Cerebellar nuclear complex (tissue), 1 donor: Measurements from ENCODE around the gene ZBP1.

ENCODE experiments used
- DNase-seq, 2 experiments: peaks; one replicate each; lab custom pipeline; 2025; lab: John Stamatoyannopoulos, UW

The ZBP1 gene

GRCh38 chr20:57618091-57618763 lies 2.0 kb downstream of the ZBP1 start:
- DNase-seq = no peak

- no peak for DNase-seq
Observed at GRCh38 chr20:57617079-57617795, 3.0 kb downstream of the ZBP1 start.

GRCh38 chr20:57616143-57616951 lies 3.9 kb downstream of the ZBP1 start:
- no peak for DNase-seq

DNA sequence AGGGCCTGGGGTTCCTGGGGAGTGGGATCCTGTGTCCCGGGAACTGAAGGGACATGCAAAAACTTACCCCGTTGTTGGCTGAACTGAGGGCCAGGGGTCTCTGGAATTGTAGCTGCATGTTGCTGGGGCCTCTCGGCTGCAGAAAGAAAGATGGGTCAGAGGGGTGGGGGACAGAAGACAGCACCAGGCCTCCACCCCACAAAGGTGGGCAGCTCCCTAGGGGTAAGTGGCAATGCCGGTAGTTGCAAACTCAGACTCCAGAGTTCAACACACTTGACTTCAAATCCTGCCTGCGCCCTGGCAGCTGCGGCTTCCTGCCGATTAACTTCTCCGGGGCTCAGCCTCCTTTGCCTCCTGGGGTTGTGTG lies 4.8 kb downstream of the ZBP1 start:
- no peak for DNase-seq

DNA sequence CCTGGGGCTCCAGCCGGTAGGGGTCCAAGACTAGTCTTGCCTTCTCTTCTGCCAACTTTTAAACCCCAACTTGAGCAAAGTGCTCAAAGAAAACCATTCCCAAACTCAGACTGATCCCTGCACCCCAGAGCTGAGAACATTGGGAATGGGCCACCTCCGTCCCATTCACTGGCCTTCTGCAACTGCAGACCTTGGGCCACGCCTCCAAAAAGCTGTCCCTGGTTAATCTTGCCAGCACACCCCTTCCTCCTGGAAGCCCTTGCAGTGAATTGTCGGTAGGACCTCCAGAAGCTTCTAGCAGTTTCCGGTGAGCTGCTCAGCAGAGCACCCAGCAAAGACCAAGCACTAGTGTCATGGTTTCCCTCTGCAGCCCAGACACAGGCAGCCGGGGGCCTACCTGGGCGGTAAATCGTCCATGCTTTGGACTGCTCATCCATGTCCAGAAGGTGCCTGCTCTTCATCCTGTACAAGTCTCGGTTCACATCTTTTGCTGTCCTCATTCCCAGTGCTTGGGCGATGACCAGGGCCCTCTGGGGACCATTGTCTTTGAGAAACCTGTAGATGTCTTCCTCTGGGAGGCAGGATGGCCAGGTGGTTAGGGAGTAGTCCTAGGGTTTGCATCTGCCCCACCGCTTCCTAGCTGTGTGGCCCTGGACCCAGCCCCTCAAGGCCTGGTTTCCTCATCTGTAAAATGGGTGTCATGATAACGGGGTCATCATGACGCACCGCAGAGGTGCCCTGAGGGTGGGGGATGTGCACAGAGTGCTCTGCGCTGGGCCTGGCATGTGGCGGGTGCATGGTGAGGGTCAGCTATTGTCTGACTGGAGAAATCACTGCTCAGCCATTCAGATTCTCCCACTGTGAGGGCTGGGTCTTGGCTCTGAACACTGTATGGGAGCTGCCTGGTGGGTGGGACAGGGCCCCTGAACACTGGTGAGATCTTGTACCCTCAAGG lies 5.5 kb downstream of the ZBP1 start:
- DNase-seq = no peak

DNA sequence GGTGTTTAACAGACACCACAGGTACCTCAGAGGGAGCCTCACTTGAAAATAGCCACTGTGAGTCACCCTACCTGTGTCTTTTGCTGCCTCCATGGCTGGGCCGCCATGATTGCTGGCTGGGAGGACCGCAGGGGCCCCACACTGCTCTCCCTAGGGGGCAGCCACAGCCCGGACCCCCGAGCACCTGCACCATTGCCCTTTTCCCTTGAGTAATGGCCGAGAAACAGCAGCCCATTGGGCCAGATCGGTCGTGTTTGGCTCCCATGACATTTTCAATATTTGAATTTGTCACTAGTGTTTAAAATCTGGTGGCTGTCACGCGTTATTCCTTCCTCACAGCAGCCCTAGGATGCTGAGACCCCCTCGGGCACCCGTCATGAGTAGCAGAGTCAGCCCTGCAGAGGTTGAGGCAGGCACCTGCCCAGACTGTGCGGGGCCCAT lies 6.7 kb downstream of the ZBP1 start:
- no peak for DNase-seq

DNA sequence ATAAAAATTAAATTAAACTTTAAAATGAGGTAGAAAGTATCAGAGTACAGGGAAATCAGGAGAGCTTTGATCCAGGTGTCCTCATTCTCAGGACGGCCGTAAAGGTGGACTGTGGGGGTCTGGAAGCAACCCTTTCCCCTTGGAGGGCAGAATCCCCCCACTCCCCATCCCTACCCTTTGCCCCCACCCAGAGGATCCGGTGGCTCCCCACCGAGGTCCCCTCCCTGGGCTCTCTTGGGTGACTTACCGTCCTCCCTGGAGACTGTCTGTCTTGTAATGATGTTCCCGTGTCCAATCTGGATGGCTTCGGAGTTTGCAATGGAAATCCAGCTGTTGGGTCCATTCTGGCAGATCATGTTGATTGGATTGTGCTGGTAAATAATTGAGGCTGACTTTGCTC lies 7.3 kb downstream of the ZBP1 start:
- DNase-seq = no peak

DNA sequence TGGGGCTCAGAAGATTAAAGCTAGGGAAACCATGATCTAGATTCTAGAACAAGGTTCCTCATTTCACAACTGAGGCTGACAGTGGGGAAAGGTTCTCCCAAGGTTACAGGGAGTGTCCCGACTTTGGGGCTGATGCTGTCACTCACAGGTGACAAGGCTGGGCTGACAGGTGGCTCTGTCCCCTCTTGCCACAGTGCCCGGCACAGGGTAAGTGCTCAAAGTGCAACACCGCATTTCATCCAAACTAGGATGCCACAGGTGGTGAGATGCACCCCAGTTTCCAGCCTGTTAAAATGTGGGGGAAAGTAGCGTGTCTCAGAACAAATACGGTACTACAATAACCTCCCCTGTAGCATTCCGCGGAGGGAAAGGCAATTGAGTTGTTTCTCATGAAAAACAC lies 7.8 kb downstream of the ZBP1 start:
- no peak for DNase-seq

- no peak for DNase-seq
Observed at GRCh38 chr20:57611586-57612311, 8.5 kb downstream of the ZBP1 start.

DNA sequence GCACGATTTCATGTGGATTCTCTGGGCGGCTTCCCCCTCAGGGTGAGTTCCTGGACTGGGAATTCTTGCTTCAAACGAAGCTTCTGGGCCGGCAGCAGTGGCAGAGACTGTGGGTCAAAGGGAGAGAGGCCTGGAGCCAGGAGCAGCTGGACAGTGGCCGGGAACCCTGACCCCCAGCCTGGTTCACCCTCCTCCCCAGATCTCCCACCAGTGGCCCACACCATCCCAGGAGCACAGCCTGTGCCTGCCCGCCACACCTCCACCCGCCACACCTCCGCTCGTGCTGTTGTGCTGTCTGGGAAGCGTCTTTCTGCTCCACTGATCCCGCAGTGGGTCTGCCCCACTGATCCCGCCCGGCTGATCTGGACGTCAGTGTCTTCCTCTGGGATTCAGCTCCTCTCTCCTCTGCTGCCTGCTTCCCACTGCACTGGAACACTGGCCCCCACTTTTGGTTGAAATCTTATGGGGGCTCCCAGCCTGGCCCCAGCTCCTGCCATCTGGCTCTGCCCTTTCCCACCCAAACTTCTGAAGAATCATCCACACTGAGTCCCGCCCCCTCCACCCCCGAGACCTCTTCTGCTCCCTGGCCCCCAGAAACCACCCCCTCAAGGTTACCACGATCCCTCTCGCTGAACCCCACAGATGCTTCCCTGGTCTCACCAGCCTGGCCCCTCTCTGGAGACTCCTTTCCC lies 9.8 kb downstream of the ZBP1 start:
- no peak for DNase-seq

- DNase-seq = no peak
Observed at GRCh38 chr20:57609842-57610167, 10.4 kb downstream of the ZBP1 start.

- DNase-seq = no peak
Observed at GRCh38 chr20:57609086-57609841, 11.0 kb downstream of the ZBP1 start.

- no peak for DNase-seq
Observed at GRCh38 chr20:57608516-57608915, 11.7 kb downstream of the ZBP1 start.

GRCh38 chr20:57605878-57606277 lies 14.3 kb downstream of the ZBP1 start:
- no peak for DNase-seq

DNA sequence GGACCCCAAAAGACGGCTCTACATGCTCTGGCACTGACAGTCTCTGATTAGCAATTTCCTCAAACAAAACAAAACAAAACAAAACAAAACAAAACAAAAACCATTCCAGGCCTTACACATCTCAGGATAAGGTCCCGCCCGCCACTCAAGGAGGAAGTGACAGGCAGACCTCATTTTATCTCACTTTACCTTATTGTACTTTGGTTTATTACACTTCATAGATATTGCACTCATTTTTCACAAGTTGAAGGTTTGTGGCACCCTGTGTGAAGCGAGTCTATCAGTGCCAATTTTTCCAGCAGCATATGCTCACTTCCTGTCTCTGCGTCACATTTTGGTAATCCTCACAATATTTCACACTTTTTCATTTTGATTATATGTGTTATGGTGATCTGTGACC lies 15.2 kb downstream of the ZBP1 start:
- DNase-seq = no peak

GRCh38 chr20:57603120-57603519 lies 17.1 kb downstream of the ZBP1 start:
- no peak for DNase-seq

GRCh38 chr20:57601737-57602136 lies 18.5 kb downstream of the ZBP1 start:
- DNase-seq = no peak

DNA sequence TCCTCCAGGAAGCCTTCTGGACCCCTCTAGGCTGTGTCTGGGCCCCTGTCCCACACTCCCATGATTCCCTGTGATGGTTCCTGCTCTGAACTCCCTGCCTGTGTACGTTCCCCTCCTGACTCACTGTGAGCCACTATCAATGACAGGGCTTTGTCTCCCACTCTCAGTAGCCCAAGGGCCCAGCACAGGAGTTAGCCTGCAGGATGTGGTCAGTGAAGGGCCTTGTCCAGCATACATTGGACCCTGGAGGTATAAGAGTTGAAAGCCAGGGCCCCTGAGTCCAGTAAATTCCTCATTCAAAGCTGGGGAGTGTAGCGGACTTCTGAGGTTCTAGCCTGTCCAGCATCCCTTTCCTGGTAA lies 19.0 kb downstream of the ZBP1 start:
- no peak for DNase-seq

- no peak for DNase-seq
Observed at GRCh38 chr20:57600320-57601210, 19.7 kb downstream of the ZBP1 start.
